Measurements from ENCODE around the gene MDP1.

The MDP1 gene

GRCh38 chr14:24179294-24179960 is 36.4 kb downstream of the MDP1 start:
- no peaks in the 10 kb centered on the region for H3F3A ChIP-seq (ENCODE audit: insufficient read depth, low read length)
- no peaks in the 10 kb centered on the region for H3K4me1 ChIP-seq (ENCODE audit: insufficient read depth, low read length, severe bottlenecking)
- H3K9ac ChIP-seq (ENCODE audit: low read length): no peak overlapping the region
- H3K27me3 ChIP-seq (ENCODE audit: insufficient read depth, low read length): no peaks in the 10 kb centered on the region
- H3K79me2 ChIP-seq (ENCODE audit: insufficient read depth, low read length): no peaks in the 10 kb centered on the region
- no peak overlapping the region for H2AFZ ChIP-seq (ENCODE audit: low read length)
- TF ChIP-seq CTCF (IDR thresholded peaks at IDR 0.05; ENCODE audit: low read length) (no peak), EZH2 (IDR thresholded peaks at IDR 0.05; ENCODE audit: borderline replicate concordance, low read length) (no peak)
- H3K4me2 ChIP-seq (ENCODE audit: low read length): no peak overlapping the region
- H3K36me3 ChIP-seq (ENCODE audit: insufficient read depth, low read length): peaks cover 70% of the 10 kb centered on the region
- no peaks in the 10 kb centered on the region for H3K9me3 ChIP-seq (ENCODE audit: low read length)
- H3K4me3 ChIP-seq (ENCODE audit: low read depth, low read length, poor library complexity, severe bottlenecking): no peak overlapping the region
- H4K20me1 ChIP-seq (ENCODE audit: insufficient read depth, low read length): no peaks in the 10 kb centered on the region
- H3K9me2 ChIP-seq (ENCODE audit: low read depth, low read length): no peaks in the 10 kb centered on the region
- H3K27ac ChIP-seq (ENCODE audit: low read depth, low read length, poor library complexity, severe bottlenecking): no peak overlapping the region

GRCh38 chr14:24178399-24179178 is 37.3 kb downstream of the MDP1 start:
- Histone ChIP-seq H4K20me1 (ENCODE audit: insufficient read depth, low read length) (no peaks in the 10 kb centered on the region), H3K36me3 (ENCODE audit: insufficient read depth, low read length) (peaks cover 64% of the 10 kb centered on the region), H3K4me3 (ENCODE audit: low read depth, low read length, poor library complexity, severe bottlenecking) (no peak overlapping the region), H3K27ac (ENCODE audit: low read depth, low read length, poor library complexity, severe bottlenecking) (no peak overlapping the region), H3K9me2 (ENCODE audit: low read depth, low read length) (no peaks in the 10 kb centered on the region), H2AFZ (ENCODE audit: low read length) (no peak overlapping the region), H3K79me2 (ENCODE audit: insufficient read depth, low read length) (no peaks in the 10 kb centered on the region), H3K27me3 (ENCODE audit: insufficient read depth, low read length) (no peaks in the 10 kb centered on the region), H3K4me2 (ENCODE audit: low read length) (no peak overlapping the region), H3K9ac (ENCODE audit: low read length) (no peak overlapping the region), H3K4me1 (ENCODE audit: insufficient read depth, low read length, severe bottlenecking) (no peaks in the 10 kb centered on the region), H3F3A (ENCODE audit: insufficient read depth, low read length) (no peaks in the 10 kb centered on the region), H3K9me3 (ENCODE audit: low read length) (no peaks in the 10 kb centered on the region)
- TF ChIP-seq EZH2 (IDR thresholded peaks at IDR 0.05; ENCODE audit: borderline replicate concordance, low read length) (no peak), CTCF (IDR thresholded peaks at IDR 0.05; ENCODE audit: low read length) (no peak)

GRCh38 chr14:24177891-24178290 is 38.0 kb downstream of the MDP1 start:
- no peak overlapping the region for H3K27ac ChIP-seq (ENCODE audit: low read depth, low read length, poor library complexity, severe bottlenecking)
- no peaks in the 10 kb centered on the region for H3K4me1 ChIP-seq (ENCODE audit: insufficient read depth, low read length, severe bottlenecking)
- H3K9me3 ChIP-seq (ENCODE audit: low read length): no peaks in the 10 kb centered on the region
- H3F3A ChIP-seq (ENCODE audit: insufficient read depth, low read length): no peaks in the 10 kb centered on the region
- H3K27me3 ChIP-seq (ENCODE audit: insufficient read depth, low read length): no peaks in the 10 kb centered on the region
- no peak for TF ChIP-seq EZH2 (IDR thresholded peaks at IDR 0.05; ENCODE audit: borderline replicate concordance, low read length)
- TF ChIP-seq CTCF (IDR thresholded peaks at IDR 0.05; ENCODE audit: low read length): no peak
- H3K9ac ChIP-seq (ENCODE audit: low read length): no peak overlapping the region
- no peak overlapping the region for H3K4me3 ChIP-seq (ENCODE audit: low read depth, low read length, poor library complexity, severe bottlenecking)
- H3K4me2 ChIP-seq (ENCODE audit: low read length): no peak overlapping the region
- no peak overlapping the region for H2AFZ ChIP-seq (ENCODE audit: low read length)
- peaks cover 57% of the 10 kb centered on the region for H3K36me3 ChIP-seq (ENCODE audit: insufficient read depth, low read length)
- no peaks in the 10 kb centered on the region for H3K9me2 ChIP-seq (ENCODE audit: low read depth, low read length)
- H3K79me2 ChIP-seq (ENCODE audit: insufficient read depth, low read length): no peaks in the 10 kb centered on the region
- no peaks in the 10 kb centered on the region for H4K20me1 ChIP-seq (ENCODE audit: insufficient read depth, low read length)
